Measurements from ENCODE around the gene CST9.
"Not testable (repeated sequence)": the region's sequence is repeated elsewhere in the genome, so short reads cannot be mapped to it uniquely, and the experiment has no call there.

Gene CST9

GRCh38 chr20:23638309-23638708, 32.6 kb upstream of the CST9 start:
- no peak overlapping the region for H3K4me3 ChIP-seq (ENCODE audit: control insufficient read depth, low read depth, low read length)
- TF ChIP-seq, protein P1, sequence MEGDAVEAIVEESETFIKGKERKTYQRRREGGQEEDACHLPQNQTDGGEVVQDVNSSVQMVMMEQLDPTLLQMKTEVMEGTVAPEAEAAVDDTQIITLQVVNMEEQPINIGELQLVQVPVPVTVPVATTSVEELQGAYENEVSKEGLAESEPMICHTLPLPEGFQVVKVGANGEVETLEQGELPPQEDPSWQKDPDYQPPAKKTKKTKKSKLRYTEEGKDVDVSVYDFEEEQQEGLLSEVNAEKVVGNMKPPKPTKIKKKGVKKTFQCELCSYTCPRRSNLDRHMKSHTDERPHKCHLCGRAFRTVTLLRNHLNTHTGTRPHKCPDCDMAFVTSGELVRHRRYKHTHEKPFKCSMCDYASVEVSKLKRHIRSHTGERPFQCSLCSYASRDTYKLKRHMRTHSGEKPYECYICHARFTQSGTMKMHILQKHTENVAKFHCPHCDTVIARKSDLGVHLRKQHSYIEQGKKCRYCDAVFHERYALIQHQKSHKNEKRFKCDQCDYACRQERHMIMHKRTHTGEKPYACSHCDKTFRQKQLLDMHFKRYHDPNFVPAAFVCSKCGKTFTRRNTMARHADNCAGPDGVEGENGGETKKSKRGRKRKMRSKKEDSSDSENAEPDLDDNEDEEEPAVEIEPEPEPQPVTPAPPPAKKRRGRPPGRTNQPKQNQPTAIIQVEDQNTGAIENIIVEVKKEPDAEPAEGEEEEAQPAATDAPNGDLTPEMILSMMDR (conservative IDR thresholded peaks at IDR 0.05; ENCODE audit: control insufficient read depth, insufficient read depth, low read depth, low read length): no peak
- no peak for DNase-seq (ENCODE audit: low read depth)

DNA sequence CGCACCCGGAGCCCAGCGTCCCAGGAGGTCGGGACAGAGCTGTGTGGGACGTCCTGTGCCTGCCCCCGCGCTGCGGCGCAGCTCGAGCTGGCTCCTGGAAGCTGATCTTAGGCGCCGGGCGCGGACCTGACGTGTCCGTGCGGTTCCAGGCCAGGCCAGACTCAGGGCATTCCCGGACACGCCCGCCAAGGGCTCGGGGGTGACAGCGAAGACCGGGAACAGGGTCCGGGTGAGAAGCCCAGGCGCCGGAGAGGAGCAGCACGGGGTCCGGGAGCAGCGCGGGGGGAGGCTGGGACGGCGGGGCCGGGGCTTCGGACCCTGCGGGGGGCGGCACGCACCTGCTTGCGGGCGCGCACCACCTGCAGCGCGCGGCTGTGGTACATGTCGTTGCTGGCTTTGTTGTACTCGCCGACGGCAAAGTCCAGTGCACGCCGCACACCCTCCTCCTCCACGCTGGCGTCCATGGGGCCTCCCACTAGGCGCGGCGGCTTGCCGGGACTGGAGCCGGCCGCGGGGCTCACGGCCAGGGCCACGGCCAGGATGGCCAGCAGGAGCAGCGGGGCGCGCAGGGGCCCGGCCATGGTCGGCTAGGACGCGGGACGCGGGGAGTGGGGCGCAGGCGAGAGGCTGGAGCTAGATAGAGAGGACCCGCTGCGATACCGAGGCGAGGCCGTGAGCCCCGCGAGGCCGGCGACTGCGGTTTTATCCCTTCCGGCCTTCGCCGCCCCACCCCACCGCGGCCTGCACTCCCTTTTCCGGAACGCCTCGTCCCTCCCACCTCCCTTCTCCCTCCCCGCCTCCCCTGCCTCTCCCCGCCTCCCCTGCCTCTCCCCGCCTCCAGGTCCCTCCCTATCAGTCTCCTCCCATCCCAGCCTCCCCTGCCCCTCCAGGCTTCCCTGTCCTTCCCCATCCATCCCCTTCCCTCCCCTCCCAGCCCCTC, 31.8 kb upstream of the CST9 start, which contains the start of gene CST3:
CST3 (minus strand) TSS at position 674 of the 940 bp plus-strand sequence; CDS start at position 581, 93 bp downstream.
- peak; percentile 82 for DNase-seq (ENCODE audit: low read depth)
- H3K4me3 ChIP-seq (ENCODE audit: control insufficient read depth, low read depth, low read length): peak within 1 kb of the TSS; percentile 90
- TF ChIP-seq, protein P1 (conservative IDR thresholded peaks at IDR 0.05; ENCODE audit: control insufficient read depth, insufficient read depth, low read depth, low read length): no peak

GRCh38 chr20:23636908-23637281, 31.2 kb upstream of the CST9 start:
- TF ChIP-seq, protein P1 (conservative IDR thresholded peaks at IDR 0.05; ENCODE audit: control insufficient read depth, insufficient read depth, low read depth, low read length): no peak
- H3K4me3 ChIP-seq (ENCODE audit: control insufficient read depth, low read depth, low read length): peak overlapping the region; percentile 90
- DNase-seq (ENCODE audit: low read depth): no peak

DNA sequence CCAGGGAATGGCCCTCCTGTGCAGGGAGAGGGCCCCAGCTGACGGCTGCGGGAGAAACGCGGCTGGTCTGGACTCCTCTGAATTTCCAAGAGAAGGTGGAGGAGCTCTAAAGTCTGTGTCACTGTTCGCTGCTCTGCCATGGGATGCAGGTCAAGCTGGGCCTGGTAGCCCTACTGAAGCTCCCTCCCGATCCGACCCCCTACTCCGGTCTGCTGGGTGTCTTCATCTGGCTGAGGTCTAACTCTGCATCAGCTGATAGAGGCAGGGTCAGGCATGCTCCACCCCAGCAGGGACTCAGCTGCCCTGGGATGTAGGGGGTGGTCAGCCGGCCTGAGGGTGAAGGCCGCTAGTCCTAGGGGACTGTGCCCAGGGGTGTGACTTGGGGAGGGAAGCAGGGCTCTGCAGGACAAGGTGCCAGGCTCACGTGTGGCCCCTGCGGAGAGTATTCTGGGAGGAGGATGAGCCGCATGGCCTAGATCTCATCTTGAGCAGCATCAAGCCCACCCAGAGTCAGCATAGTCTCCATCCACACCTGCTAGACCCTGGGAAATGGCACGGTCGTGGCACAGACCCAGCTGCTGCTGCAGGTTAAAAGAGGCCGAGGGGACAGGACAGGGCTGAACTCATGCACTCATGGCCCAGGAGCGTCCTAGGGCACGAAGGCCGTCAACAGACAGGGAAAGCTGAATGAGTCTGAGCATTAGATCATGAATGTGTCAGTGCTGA, 30.6 kb upstream of the CST9 start:
- TF ChIP-seq, protein P1 (conservative IDR thresholded peaks at IDR 0.05; ENCODE audit: control insufficient read depth, insufficient read depth, low read depth, low read length): no peak
- DNase-seq (ENCODE audit: low read depth): no peak
- peak overlapping the region; percentile 90 for H3K4me3 ChIP-seq (ENCODE audit: control insufficient read depth, low read depth, low read length)

DNA sequence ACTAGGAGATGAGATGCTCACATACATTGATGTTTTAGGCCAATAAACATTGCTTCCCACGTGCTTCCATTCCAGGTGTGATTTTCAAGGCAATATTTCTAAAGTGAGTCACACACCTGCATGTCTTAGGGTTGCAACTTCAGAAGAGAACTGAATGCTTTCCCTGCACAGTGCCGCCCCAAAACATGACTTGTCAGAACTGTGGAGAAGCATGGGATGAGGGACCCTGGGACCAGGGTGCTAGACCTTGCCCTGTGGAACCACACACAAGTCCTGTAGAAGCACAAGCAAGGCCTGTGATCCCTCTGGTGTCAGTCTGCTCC, 30.0 kb upstream of the CST9 start:
- peak overlapping the region; percentile 90 for H3K4me3 ChIP-seq (ENCODE audit: control insufficient read depth, low read depth, low read length)
- DNase-seq (ENCODE audit: low read depth): not testable (repeated sequence)

GRCh38 chr20:23634985-23635767, 29.5 kb upstream of the CST9 start:
- TF ChIP-seq, protein P1 (conservative IDR thresholded peaks at IDR 0.05; ENCODE audit: control insufficient read depth, insufficient read depth, low read depth, low read length): no peak
- H3K4me3 ChIP-seq (ENCODE audit: control insufficient read depth, low read depth, low read length): peak overlapping the region; percentile 90
- peak; percentile 59 for DNase-seq (ENCODE audit: low read depth)

Data from fibroblast of mammary gland (primary cell).